A549 treated with GW870086 at 1 μM for 4 hours (cell line): ENCODE measurements around the gene SIRT2. TPM values are rescaled to one million over a fixed set of nuclear protein-coding genes. Genes with fewer than 3 reads are reported as not detected.

Source experiments
- total RNA-seq: library from RNA; stranded (reverse); fragments of 200-300 nt; extraction: Qiagen RNA extraction; gene quantifications from 5 replicates; pipeline ENCODE4 v1.2.3, GENCODE V29; 2022; ENCODE audit warnings: low read depth

SIRT2 gene
- total RNA-seq: 28.3 to 37.7 TPM (median 35.8 TPM) in 5 replicates

GRCh38 chr19:38899447-38900201 lies at the start of gene SIRT2, which contains the start of gene NFKBIB:
Gene SIRT2, minus strand, starts transcription at chr19:38899618. Its CDS starts 97 bp downstream, at chr19:38899521.
Gene NFKBIB, plus strand, starts transcription at chr19:38899969. Its CDS starts 64 bp downstream, at chr19:38900033.

GRCh38 chr19:38930776-38931520 lies 31.5 kb upstream of the SIRT2 start, which contains the start of gene MRPS12:
Gene MRPS12, plus strand, starts transcription at chr19:38930944. Its CDS starts 351 bp downstream, at chr19:38931295.

GRCh38 chr19:38929929-38930775 lies 30.7 kb upstream of the SIRT2 start, which contains the start of gene SARS2:
Gene SARS2, minus strand, starts transcription at chr19:38930763. Its CDS starts 27 bp downstream, at chr19:38930736.

GRCh38 chr19:38877781-38878574 lies 21.4 kb downstream of the SIRT2 start, which contains the start of gene RINL:
Gene RINL, minus strand, starts transcription at chr19:38878275. Its CDS starts 1,533 bp downstream, at chr19:38876742.

GRCh38 chr19:38849860-38850435 lies 49.5 kb downstream of the SIRT2 start, which contains the start of gene HNRNPL:
Gene HNRNPL, minus strand, starts transcription at chr19:38849986. Its CDS starts 20 bp downstream, at chr19:38849966.

Other genes with a start within 250 kb of the SIRT2 start
- 4.2 to 6.0 TPM (median 5.6 TPM) in 5 replicates for gene CAPN12, start 155.1 kb downstream of the SIRT2 start, total RNA-seq
- 1.3 TPM in 1 of 5 replicates, not detected in the others for gene LGALS7, start 126.1 kb downstream of the SIRT2 start, total RNA-seq
- 0.56 to 0.58 TPM in 2 of 5 replicates, not detected in the others for gene LGALS7B, start 110.4 kb downstream of the SIRT2 start, total RNA-seq
- 0.35 to 1.8 TPM (median 0.45 TPM) in 5 replicates for gene LGALS4, start 86.7 kb downstream of the SIRT2 start, total RNA-seq
- 276 to 372 TPM (median 288 TPM) in 5 replicates for gene ECH1, start 67.8 kb downstream of the SIRT2 start, total RNA-seq
- gene HNRNPL, start 49.6 kb downstream of the SIRT2 start, total RNA-seq: 305 to 358 TPM (median 332 TPM) in 5 replicates
- gene RINL, start 21.3 kb downstream of the SIRT2 start, total RNA-seq: 1.6 to 3.6 TPM (median 2.6 TPM) in 5 replicates
- 58.8 to 116 TPM (median 98.0 TPM) in 5 replicates for gene NFKBIB, start 351 bp upstream of the SIRT2 start, total RNA-seq
- gene CCER2, start 12.6 kb upstream of the SIRT2 start, total RNA-seq: 0.37 to 0.77 TPM (median 0.52 TPM) in 4 of 5 replicates, not detected in the other
- gene SARS2, start 31.1 kb upstream of the SIRT2 start, total RNA-seq: 52.7 to 58.8 TPM (median 54.7 TPM) in 5 replicates
- 222 to 326 TPM (median 280 TPM) in 5 replicates for gene MRPS12, start 31.3 kb upstream of the SIRT2 start, total RNA-seq
- gene FBXO17, start 76.1 kb upstream of the SIRT2 start, total RNA-seq: 64.1 to 85.5 TPM (median 79.4 TPM) in 5 replicates
- gene FBXO27, start 132.9 kb upstream of the SIRT2 start, total RNA-seq: 2.8 to 4.4 TPM (median 3.9 TPM) in 5 replicates
- gene ACP7, start 184.8 kb upstream of the SIRT2 start, total RNA-seq: 0.06 to 0.13 TPM (median 0.08 TPM) in 4 of 5 replicates, not detected in the other
- 91.5 to 118 TPM (median 110 TPM) in 5 replicates for gene PAK4, start 226.2 kb upstream of the SIRT2 start, total RNA-seq